ENCODE data around the gene ZKSCAN1.

The ZKSCAN1 gene

DNA sequence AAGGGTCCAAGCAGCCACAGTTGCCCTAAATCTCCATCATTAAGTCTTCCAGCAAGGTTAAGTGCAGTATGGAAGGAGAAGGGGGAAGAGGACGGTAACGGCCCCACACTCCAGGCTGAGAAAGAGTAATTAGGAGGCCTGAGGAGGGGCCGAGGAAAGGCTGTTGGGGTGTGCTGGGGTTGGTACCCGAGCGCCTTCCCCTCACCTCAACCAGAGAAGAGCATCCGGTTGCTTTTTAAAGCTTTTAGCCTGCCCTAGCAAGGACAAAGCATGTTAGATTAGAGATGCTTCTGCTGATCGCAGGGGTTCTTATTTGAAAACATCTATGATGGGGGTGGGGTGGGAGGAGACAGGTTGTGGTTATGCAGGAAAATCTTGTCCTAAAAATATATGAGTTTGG lies 25.2 kb downstream of the ZKSCAN1 start:
- no peak for DNase-seq

GRCh38 chr7:100044718-100045117 lies 29.3 kb downstream of the ZKSCAN1 start:
- DNase-seq = no peak

GRCh38 chr7:100048680-100049079 lies 33.3 kb downstream of the ZKSCAN1 start:
- DNase-seq = peak in 1 of 2 experiments; percentile 26

DNA sequence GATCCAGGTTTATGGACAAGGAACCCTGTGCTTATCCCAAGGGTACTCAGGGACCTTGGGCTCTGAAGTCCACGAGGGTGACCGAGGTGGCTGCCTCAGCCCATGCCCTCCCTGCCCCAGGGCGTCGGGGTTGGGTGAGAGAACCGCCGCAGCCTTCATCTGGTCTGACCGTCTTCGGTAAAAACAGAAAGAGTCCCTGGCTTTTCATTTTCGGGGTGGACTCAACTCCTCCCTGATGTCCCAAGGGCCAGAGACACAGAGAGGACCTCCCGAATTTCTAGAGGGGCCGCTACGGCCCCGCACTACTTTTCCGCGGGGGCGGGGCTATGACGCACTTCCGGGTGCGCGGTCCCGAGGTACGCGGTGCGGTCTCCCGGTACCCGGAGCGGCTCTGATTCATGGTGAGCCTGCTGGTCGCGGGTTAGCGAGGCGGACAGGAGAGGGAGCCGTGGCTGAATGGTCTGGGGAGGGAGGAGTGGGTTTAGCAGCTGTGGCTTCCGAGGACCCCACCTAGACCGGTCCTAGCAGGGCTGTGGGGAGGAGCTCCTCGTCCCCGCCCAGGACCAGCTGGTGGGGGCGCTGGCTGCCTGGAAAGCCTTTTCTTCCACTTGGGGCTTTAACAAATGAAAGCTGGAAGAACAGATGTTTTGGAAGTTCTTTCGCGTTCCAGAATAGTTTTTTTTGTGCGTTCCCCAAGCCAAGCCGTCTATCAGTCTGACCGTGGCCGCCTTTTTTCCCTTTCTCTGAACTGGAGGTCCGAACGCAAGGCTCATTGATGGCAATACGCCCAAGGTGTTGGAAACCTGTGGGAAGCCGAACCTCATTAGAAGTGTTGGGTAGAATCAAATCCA lies 34.3 kb downstream of the ZKSCAN1 start, which contains the start of gene ZSCAN21:
ZSCAN21 (plus strand) TSS at position 334 of the 851 bp plus-strand sequence. CDS start 7,233 bp downstream, outside the sequence.
- DNase-seq = peak; percentile 90

DNA sequence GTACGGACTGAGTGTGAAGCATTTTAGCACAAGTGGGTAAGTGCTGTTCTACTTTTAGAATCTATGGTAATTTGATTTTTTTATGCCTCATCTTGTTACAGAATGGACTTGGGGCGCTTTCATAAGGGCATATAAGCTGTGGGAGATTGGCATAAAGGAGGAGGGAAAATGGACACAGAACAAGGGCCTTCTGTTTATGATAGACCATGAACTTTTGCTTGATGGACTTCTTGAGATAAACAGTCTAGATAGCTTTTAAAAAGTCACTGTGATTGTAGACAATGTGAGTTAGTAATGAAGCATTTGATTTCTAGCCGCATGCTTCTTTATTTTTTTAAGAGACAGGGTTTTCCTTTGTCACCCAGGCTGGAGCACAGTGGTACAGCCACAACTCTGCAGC lies 36.2 kb downstream of the ZKSCAN1 start:
- DNase-seq = no peak

- DNase-seq = no peak
These were observed 37.8 kb downstream of the ZKSCAN1 start for GRCh38 chr7:100053215-100053614.

GRCh38 chr7:100057006-100057405 lies 41.6 kb downstream of the ZKSCAN1 start:
- DNase-seq = no peak

- DNase-seq = no peak
These were observed 43.9 kb downstream of the ZKSCAN1 start for GRCh38 chr7:100059251-100059739.

DNA sequence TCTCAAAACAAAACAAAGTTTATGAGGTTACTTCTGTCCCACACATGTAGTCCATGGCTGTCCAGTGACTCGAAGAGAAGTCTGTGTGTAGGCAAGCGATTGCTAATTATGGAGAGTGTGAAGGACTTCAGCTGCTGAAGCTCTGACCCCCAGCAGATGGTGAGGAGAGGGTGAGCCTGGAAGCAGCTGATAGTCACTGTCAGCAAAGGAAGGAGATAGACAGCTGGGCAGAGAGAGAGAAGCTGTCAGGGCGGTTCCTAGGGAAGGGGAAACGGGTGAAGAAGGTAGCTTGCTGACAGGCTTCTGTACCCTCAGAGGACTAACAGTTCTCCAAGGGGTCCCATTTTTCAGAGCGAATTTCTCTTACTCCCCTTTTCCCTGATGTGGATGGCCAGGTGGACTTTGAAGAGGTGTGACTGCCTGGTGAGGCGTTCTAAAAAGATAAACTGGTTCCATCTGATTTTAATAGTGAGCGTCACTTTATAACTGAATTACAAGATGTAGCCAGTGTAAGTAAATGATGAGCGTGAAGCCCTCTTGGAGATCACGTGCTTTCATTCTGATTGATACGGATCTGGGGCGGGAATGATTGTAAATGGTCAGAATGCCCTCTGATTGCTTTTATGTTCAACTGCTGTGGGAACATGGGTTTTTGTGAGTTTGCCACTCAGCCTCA lies 46.3 kb downstream of the ZKSCAN1 start:
- DNase-seq = no peak

- no peak for DNase-seq
These were observed 48.0 kb downstream of the ZKSCAN1 start for GRCh38 chr7:100063376-100063775.

- DNase-seq = no peak
These were observed 48.8 kb downstream of the ZKSCAN1 start for GRCh38 chr7:100064162-100064561.

DNA sequence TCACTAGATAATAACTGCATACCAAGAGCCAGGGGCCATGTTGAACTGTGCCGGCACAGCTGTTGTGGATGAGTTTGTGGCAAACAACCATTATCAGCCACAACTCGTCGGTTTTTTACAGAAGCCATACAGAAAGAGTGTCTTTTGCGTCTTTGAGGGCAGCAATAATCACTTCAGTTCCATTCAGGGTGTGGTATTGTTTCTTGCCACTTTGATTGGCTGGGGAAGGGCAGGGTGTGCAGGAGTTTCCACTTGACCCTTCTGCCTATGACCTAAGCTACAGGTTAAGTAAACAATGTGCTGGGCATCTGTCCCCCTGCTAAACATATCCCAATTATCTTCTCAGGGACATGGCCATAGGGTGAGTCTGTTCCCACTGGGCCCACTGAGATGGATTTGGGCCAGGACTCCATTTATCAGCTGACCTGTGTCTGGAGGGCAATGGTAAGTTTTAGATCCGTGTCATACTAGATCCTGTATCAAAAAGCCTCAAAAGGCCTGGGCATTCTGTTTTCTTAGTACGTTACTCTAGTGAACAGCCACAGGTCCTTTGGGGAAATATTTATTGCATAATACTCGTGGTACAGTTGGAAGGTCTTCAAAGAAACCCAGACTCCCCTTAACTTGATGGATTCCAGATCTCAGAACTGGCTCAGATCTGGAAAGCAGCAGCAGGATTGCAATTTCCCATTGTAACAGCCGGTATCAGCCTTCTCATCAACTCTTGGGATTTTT lies 50.2 kb downstream of the ZKSCAN1 start:
- DNase-seq = no peak

DNA sequence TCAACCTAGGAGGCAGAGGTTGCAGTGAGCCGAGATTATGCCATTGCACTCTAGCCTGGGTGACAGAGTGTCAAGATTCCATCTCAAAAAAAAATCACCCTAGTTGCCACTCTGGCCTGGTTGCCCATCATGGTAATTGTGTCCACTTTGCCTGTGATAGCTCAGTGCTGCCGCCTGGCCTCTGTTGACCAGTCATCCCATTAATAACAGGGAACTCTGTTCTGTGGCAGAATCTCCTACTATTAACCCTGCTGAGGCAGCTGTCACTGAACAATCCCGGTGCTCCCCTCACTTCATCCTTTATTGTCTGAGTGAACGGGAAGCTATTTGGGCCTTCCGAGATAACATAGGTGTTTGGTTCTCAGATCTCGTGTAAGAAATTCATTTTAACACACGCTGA lies 51.6 kb downstream of the ZKSCAN1 start:
- no peak for DNase-seq

GRCh38 chr7:100069991-100070390 lies 54.6 kb downstream of the ZKSCAN1 start:
- DNase-seq = no peak

DNA sequence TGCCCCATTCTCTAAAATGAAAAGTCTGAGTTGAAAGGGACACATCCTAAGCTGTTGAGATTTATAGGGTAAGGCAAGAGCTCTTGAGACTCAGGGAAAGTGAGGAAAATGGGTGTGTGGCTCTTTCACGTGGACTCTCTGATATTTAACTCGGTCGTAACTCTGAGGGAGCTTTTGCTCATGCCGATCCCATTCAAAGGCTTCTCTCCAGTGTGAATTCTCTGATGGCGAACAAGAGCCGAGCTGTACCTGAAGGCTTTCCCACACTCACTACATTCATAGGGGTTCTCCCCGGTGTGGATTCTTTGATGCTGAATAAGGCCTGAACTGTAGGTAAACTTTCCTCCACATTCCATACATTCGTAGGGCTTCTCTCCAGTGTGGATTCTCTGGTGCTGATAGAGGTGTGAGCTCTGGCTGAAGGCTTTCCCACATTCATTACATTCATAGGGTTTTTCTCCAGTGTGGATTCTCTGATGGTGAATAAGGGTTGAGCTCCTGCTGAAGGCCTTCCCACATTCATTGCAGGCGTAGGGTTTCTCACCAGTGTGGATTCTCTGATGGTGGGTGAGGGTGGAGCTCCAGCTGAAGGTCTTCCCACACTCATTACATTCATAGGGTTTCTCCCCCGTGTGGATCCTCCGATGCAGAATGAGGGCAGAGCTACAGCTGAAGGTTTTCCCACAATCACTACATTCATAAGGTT lies 55.8 kb downstream of the ZKSCAN1 start:
- peak in 1 of 2 experiments; percentile 24 for DNase-seq

GRCh38 chr7:100072462-100072861 lies 57.1 kb downstream of the ZKSCAN1 start:
- no peak for DNase-seq

GRCh38 chr7:100074841-100075240 lies 59.4 kb downstream of the ZKSCAN1 start:
- DNase-seq = no peak

- no peak for DNase-seq
These were observed 60.0 kb downstream of the ZKSCAN1 start for GRCh38 chr7:100075418-100075817.

- DNase-seq = no peak
These were observed 61.8 kb downstream of the ZKSCAN1 start for GRCh38 chr7:100077205-100077604.

GRCh38 chr7:100079024-100079560 lies 63.7 kb downstream of the ZKSCAN1 start:
- DNase-seq = no peak

DNA sequence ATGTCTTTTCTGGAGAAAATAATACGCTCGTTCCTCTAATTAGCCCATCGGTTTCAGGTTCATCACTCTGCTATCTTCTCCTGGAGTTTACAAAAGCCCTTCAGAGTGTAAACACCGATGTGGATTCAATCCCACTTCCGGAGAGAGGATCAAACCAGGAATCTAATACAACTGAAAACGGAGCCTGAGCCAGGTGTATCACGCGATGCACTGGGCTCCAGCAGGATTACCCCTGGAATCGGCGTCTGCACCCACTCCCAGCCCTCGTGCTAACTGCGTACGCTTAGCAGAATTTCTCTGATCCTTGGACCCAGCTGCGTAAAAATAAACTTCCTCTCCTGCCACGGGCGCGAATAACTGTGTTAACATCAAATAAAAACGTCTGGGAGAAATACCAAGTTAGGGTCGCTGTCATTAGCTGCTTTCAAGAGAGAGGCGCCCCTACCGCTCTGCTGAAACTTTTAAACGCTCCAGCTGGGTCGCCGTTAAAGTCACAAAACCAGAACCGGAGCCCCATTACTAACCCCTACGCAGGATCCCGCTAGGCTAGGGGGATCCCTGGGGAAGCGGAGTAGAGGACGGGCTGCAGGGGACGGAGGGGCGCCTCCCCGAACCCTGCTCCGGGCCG lies 65.6 kb downstream of the ZKSCAN1 start:
- DNase-seq = no peak

All from activated T-cell treated with anti-CD3 and anti-CD28 coated beads, Interleukin-2, amount 50 U/mL, for 48 hours (primary cell).